GM12864 (cell line): Measurements from ENCODE around the gene PCDH9.

Experiments used
- DNase-seq: peaks from one replicate; pipeline ENCODE4 v3.0.0-alpha.2; 2011; ENCODE audit warnings: low read depth
- H3K4me3 ChIP-seq: 2 replicates; pipeline ENCODE4 v1.5.1; 2011; ENCODE audit warnings: mild to moderate bottlenecking, low read depth, low read length, control low read depth
- CTCF ChIP-seq: IDR thresholded peaks from 2 replicates; pipeline ENCODE4 v1.5.1; 2011; ENCODE audit warnings: low read depth, mild to moderate bottlenecking, moderate library complexity, low read length, control low read depth, inconsistent platforms; ENCODE audit errors: missing control alignments

Gene PCDH9

GRCh38 chr13:66551128-66551527 is 679.0 kb downstream of the PCDH9 start:
- H3K4me3 ChIP-seq: no peak overlapping the region
- no peak for DNase-seq
- TF ChIP-seq CTCF: no peak

DNA sequence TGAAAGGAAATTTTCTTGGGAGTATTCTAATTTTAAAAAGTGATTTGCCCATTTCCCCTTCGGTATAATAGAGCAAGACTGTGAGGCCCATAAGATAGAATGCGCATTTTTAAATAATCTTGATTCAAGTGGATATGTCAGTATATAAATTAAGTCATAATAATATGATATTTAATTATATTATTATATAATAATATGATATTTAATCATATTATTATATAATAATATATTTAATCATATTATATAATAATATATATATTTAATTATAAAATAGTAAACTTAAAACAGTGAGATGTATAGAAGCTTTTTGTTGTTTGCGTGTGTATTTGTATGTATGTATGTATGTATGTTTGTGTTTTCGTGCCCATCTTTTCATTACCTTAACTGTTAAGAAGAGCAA is 682.5 kb downstream of the PCDH9 start:
- no peak overlapping the region for H3K4me3 ChIP-seq
- no peak for TF ChIP-seq CTCF
- no peak for DNase-seq

GRCh38 chr13:66546534-66547379 is 683.4 kb downstream of the PCDH9 start:
- no peak for TF ChIP-seq CTCF
- H3K4me3 ChIP-seq: no peak overlapping the region
- no peak for DNase-seq

DNA sequence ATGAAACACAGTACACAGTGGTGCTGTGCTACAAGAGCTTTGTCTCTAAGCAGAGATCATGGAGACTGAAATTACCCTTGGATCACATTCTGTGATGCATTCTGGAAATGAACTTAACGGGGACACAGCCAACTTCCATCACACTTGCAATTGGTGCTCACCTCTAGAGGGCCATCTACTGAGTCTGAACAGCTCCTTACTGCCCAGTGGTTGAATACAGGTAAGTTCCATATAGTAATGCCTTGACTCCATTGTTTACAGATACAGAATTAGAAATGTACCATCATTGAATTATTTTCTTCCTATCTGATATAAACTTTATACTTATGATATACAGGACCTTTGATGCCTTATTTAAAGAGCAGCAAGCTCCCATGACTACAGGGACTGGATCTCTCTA is 686.4 kb downstream of the PCDH9 start:
- no peak for DNase-seq
- no peak overlapping the region for H3K4me3 ChIP-seq
- peak; percentile 6 for TF ChIP-seq CTCF

DNA sequence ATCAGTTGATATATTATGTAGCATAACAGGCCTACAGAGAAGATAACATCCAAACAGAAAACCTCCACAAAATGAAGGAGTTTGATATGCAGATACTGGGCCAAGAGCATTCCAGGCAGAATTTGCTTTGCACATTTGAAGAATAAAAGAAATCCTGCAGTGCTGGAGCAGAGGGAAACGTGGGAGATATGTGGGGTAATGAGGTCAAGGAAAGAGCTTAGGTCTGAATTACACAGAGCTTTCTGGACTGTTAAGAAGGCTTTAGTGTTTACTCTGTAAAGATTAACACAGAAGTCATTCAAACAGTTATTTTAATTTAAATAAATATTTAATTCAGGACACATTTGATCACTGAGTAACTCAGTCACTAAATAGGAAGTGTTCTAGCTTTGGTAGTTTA is 692.7 kb downstream of the PCDH9 start:
- TF ChIP-seq CTCF: no peak
- no peak overlapping the region for H3K4me3 ChIP-seq
- DNase-seq: no peak

DNA sequence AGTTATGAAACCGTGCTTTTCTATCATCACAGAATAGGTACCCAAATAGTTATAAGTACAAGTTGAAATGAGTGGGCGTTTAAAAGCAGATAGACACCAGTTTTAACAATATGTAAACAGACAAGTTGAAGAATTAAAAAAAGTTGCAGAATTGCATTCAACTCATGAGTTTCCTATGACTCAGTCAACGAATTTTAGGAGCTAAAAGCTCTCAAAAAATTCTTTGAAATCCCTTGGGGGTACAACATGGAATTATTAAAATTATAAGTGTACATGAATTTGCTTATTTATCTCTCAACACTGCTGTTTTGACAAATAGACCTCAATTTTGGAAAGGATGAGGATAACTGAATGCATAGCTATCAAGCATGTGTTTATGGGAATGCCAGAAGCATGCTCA is 693.4 kb downstream of the PCDH9 start:
- DNase-seq: no peak
- no peak for TF ChIP-seq CTCF
- H3K4me3 ChIP-seq: no peak overlapping the region

DNA sequence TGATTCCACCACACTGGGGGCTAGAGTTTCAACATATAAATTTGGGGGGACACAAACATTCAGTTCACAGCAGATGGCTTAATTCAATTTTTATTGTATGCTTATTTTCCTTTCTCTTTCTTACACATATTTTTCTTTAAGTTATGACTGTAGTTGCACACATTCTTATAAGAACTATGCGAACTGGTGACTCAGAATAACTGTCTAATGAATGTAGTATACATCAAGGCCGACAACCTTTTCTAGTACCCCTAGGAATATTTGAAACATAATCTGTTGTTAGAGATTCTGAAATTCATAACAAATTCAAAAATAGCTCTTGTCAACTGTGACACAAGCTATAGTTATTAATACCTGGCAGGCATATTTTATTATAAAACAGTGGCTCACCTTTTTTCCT is 695.6 kb downstream of the PCDH9 start:
- H3K4me3 ChIP-seq: no peak overlapping the region
- TF ChIP-seq CTCF: no peak
- DNase-seq: no peak
